ENCODE data around the gene CORO2A. TPM values are rescaled to one million over a fixed set of nuclear protein-coding genes. Genes with fewer than 3 reads are reported as not detected.

Gene CORO2A
- total RNA-seq, 1 donor from 2014 or later: 5.9 TPM

DNA sequence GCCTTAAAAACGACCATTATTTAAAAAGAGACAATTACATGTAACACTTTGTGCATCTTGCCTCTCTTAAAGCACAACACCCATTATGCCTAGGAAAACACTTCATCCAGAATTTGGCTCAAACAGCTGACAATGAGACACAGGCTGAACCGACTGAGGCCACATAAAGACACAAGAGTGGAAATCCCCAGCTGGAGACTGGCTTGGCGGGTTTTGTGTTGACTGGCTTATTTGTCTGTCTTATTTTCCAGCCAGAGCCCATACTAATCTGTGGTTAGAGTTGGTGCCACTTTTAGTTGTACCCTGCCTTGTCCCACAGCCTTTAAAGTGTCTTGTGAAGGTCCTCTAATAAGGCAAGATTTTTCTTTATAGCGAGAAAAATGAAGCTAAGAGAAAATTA, 94.6 kb downstream of the CORO2A start:
- peaks cover 3% of the 10 kb centered on the region for H3K36me3 Mint-ChIP-seq
- no peak for DNase-seq (ENCODE audit: low spot score in 2 of 2, unreplicated experiment in 2 of 2)
- H3K4me3 Mint-ChIP-seq: no peak overlapping the region

DNA sequence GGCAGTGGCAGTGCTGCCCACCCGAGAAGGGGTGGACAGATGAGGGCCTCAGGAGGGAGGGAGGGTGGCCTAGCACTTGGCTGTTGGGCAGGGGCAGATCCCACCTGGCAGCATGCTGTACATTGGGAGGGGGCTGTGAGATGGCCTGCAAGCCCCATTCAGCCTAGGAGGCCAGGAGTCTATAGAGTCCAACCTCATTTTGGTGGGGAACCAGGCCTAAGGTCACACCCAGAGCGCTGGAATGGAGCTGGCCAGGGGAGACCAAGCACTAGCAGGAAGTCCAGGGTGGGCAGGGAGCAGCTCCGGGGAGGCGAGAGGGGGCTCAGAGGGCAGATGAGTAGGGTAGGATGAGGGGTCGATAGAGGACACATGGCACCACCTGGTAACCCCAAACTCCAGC, 96.3 kb downstream of the CORO2A start:
- TF ChIP-seq, protein P1, sequence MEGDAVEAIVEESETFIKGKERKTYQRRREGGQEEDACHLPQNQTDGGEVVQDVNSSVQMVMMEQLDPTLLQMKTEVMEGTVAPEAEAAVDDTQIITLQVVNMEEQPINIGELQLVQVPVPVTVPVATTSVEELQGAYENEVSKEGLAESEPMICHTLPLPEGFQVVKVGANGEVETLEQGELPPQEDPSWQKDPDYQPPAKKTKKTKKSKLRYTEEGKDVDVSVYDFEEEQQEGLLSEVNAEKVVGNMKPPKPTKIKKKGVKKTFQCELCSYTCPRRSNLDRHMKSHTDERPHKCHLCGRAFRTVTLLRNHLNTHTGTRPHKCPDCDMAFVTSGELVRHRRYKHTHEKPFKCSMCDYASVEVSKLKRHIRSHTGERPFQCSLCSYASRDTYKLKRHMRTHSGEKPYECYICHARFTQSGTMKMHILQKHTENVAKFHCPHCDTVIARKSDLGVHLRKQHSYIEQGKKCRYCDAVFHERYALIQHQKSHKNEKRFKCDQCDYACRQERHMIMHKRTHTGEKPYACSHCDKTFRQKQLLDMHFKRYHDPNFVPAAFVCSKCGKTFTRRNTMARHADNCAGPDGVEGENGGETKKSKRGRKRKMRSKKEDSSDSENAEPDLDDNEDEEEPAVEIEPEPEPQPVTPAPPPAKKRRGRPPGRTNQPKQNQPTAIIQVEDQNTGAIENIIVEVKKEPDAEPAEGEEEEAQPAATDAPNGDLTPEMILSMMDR (IDR thresholded peaks at IDR 0.05; ENCODE audit: unreplicated experiment): no peak
- Mint-ChIP-seq H3K36me3 (peaks cover 3% of the 10 kb centered on the region), H3K4me3 (no peak overlapping the region), H3K27me3 (ENCODE audit: low read depth) (no peaks in the 10 kb centered on the region), H3K27ac (no peak overlapping the region), H3K4me1 (peaks cover 10% of the 10 kb centered on the region), H3K9me3 (no peaks in the 10 kb centered on the region)
- no peak for DNase-seq (ENCODE audit: low spot score in 2 of 2, unreplicated experiment in 2 of 2)

More for the DNA sequence above, 94.6 kb downstream of the CORO2A start:
- Mint-ChIP-seq H3K9me3 (no peaks in the 10 kb centered on the region), H3K27ac (no peak overlapping the region), H3K27me3 (ENCODE audit: low read depth) (no peaks in the 10 kb centered on the region), H3K4me1 (peaks cover 18% of the 10 kb centered on the region)
- TF ChIP-seq, protein P1 (IDR thresholded peaks at IDR 0.05; ENCODE audit: unreplicated experiment): no peak

DNA sequence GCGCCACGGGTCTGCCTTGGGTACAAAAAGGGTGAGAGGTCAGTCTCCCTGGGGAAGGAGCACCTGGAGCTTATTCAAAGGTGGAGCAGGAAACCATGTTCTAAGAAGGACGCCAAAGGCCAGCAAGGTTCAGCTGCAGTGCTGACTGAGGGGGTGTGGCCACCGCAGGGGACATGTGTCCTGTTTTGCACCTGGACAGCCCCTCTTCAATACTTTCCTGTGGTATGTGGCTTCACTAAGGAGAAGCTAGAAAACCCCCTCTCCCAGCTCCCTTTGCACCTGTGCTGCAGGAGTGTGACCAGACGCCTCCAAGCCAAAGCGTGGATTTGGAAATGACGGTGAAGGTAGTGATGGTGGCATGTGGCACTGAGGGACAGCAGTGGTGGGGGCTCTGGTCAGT, 97.0 kb downstream of the CORO2A start:
- peaks cover 8% of the 10 kb centered on the region for H3K4me1 Mint-ChIP-seq
- no peaks in the 10 kb centered on the region for H3K27me3 Mint-ChIP-seq (ENCODE audit: low read depth)
- TF ChIP-seq, protein P1 (IDR thresholded peaks at IDR 0.05; ENCODE audit: unreplicated experiment): no peak
- no peak overlapping the region for H3K27ac Mint-ChIP-seq
- DNase-seq (ENCODE audit: low spot score in 2 of 2, unreplicated experiment in 2 of 2): no peak
- H3K36me3 Mint-ChIP-seq: peaks cover 3% of the 10 kb centered on the region
- no peaks in the 10 kb centered on the region for H3K9me3 Mint-ChIP-seq
- H3K4me3 Mint-ChIP-seq: no peak overlapping the region

GRCh38 chr9:98094851-98095250, 97.6 kb downstream of the CORO2A start:
- no peaks in the 10 kb centered on the region for H3K27me3 Mint-ChIP-seq (ENCODE audit: low read depth)
- no peak overlapping the region for H3K27ac Mint-ChIP-seq
- peaks cover 3% of the 10 kb centered on the region for H3K36me3 Mint-ChIP-seq
- H3K4me3 Mint-ChIP-seq: no peak overlapping the region
- H3K9me3 Mint-ChIP-seq: no peaks in the 10 kb centered on the region
- TF ChIP-seq, protein P1 (IDR thresholded peaks at IDR 0.05; ENCODE audit: unreplicated experiment): no peak
- H3K4me1 Mint-ChIP-seq: peaks cover 3% of the 10 kb centered on the region
- no peak for DNase-seq (ENCODE audit: low spot score in 2 of 2, unreplicated experiment in 2 of 2)

DNA sequence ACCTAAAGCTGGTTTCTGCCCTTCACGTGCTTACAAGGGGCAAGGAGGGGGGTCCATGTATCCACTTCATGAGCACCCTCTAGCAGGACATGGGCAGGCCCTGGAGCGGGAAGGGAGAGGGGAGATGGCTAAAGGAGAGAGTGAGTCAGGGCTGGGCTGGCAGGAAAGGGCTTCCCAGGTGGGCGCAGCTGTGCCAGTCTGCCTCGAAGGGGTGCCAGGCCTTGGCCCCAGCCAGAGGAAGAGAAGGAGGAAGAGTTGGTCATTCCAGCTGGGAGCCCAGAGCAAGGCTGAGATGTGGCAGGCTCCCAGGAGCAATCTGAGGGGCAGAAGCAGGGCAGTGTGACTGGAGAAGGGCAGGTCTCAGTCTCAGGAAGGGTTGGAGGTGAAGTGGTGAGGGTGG, 98.1 kb downstream of the CORO2A start:
- H3K4me1 Mint-ChIP-seq: no peaks in the 10 kb centered on the region
- no peaks in the 10 kb centered on the region for H3K27me3 Mint-ChIP-seq (ENCODE audit: low read depth)
- DNase-seq (ENCODE audit: low spot score in 2 of 2, unreplicated experiment in 2 of 2): no peak
- peaks cover 3% of the 10 kb centered on the region for H3K36me3 Mint-ChIP-seq
- no peak overlapping the region for H3K4me3 Mint-ChIP-seq
- TF ChIP-seq, protein P1 (IDR thresholded peaks at IDR 0.05; ENCODE audit: unreplicated experiment): no peak
- no peak overlapping the region for H3K27ac Mint-ChIP-seq
- no peaks in the 10 kb centered on the region for H3K9me3 Mint-ChIP-seq

- no peaks in the 10 kb centered on the region for H3K27me3 Mint-ChIP-seq (ENCODE audit: low read depth)
- H3K36me3 Mint-ChIP-seq: peaks cover 3% of the 10 kb centered on the region
- H3K27ac Mint-ChIP-seq: no peak overlapping the region
- no peaks in the 10 kb centered on the region for H3K9me3 Mint-ChIP-seq
- H3K4me3 Mint-ChIP-seq: no peak overlapping the region
- TF ChIP-seq, protein P1 (IDR thresholded peaks at IDR 0.05; ENCODE audit: unreplicated experiment): no peak
- no peaks in the 10 kb centered on the region for H3K4me1 Mint-ChIP-seq
- no peak for DNase-seq (ENCODE audit: low spot score in 2 of 2, unreplicated experiment in 2 of 2)
Measured at GRCh38 chr9:98092613-98092931, 99.9 kb downstream of the CORO2A start.

Measured in mesothelial cell of epicardium (in vitro differentiated cells).